ENCODE results near the gene RUFY3. TPM values are rescaled to one million over a fixed set of nuclear protein-coding genes. Genes with fewer than 3 reads are reported as not detected.
A peak's percentile ranks its signal among the peaks of the same experiment; 100 is the strongest.

The RUFY3 gene
- total and polyA plus RNA-seq, 12 donors, result 41.8 to 141 (median 85.4) TPM

DNA sequence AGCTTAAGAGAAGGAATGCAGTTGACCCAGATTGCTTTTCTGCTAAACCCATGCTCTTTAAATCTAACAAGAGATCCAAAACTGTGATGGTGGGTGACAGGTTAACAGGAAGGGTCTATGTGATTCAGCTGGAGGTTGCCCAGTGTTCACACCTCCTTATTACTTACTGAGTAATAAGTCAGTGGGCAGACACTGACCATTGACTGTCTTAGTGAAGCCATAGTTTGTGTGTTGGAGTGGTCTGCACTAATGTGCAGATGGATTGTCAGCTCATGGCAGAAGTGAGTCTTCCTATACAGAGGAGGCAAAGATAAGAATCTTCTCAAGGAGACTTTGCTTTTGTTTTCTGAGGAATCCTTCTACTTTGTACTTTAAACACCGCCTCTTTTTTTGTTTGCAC is 15.2 kb upstream of the RUFY3 start:
- WGBS, 4 donors, result 49 to 74% (median 64%) methylated on average over 1 of the region's 1 CpG
- DNase-seq, result no peak
- intact Hi-C loops (cut with DNase I), result loop anchor here in 1 of 2 donors (10.0 kb wide), 1 partner anchor 118 kb away; no protein-coding TSS in a partner anchor
- Histone ChIP-seq H3K36me3 (replicated peaks in 1 of 2) (no peaks in the 10 kb centered on the region), H3K27me3 (no peaks in the 10 kb centered on the region), H3K27ac (peak overlapping the region; percentile 26 to 98 (median 97)), H3K4me3 (peak overlapping the region in 2 of 4 donors; percentile 47 to 95), H3K9me3 (replicated peaks in 1 of 3) (no peaks in the 10 kb centered on the region), H3K4me1 (replicated peaks in 1 of 2) (peaks cover 17 to 38% of the 10 kb centered on the region in 2 donors)
- TF ChIP-seq POLR2A (IDR thresholded peaks at IDR 0.05), result no peak
- TF ChIP-seq, protein P1, sequence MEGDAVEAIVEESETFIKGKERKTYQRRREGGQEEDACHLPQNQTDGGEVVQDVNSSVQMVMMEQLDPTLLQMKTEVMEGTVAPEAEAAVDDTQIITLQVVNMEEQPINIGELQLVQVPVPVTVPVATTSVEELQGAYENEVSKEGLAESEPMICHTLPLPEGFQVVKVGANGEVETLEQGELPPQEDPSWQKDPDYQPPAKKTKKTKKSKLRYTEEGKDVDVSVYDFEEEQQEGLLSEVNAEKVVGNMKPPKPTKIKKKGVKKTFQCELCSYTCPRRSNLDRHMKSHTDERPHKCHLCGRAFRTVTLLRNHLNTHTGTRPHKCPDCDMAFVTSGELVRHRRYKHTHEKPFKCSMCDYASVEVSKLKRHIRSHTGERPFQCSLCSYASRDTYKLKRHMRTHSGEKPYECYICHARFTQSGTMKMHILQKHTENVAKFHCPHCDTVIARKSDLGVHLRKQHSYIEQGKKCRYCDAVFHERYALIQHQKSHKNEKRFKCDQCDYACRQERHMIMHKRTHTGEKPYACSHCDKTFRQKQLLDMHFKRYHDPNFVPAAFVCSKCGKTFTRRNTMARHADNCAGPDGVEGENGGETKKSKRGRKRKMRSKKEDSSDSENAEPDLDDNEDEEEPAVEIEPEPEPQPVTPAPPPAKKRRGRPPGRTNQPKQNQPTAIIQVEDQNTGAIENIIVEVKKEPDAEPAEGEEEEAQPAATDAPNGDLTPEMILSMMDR (IDR thresholded peaks at IDR 0.05), result no peak

DNA sequence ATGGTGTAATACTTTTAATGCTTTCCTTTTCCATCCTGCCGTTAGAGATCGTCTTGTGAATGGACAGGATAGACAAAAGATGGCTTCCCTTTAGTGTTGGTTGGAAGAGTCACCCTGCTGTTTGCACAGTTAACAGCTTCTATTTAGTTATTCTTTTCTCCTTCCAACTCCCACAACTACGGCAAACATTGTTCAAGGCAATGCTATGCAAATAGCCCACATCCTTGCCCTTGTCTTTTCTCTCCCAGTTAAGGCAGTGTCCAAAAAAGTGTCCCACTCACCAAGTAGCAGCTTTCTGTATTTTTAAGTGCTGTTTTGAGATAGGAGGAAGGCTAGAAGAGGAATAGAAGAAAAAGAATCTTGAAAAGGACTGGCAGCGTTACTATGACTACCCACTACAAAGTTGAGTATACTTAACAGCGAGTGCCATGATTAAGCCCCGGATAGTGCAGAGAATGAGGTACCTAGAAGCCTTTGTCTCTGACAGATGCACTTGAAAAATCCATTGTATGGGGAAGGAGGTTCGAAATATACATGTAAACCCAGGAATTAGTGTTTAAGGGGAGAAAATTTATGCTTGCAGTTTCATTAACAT is 12.1 kb upstream of the RUFY3 start:
- TF ChIP-seq, protein P1 (IDR thresholded peaks at IDR 0.05), result no peak
- TF ChIP-seq POLR2A (IDR thresholded peaks at IDR 0.05), result no peak
- H3K9me3 ChIP-seq (replicated peaks in 1 of 3), result no peaks in the 10 kb centered on the region
- H3K4me1 ChIP-seq (replicated peaks in 1 of 2), result peaks cover 38 to 63% of the 10 kb centered on the region in 2 donors
- H3K4me3 ChIP-seq, result no peak overlapping the region
- intact Hi-C loops (cut with DNase I), result loop anchor here (10.0 kb wide), 2 partner anchors 55 to 115 kb away; no protein-coding TSS in a partner anchor
- DNase-seq, result no peak
- H3K27me3 ChIP-seq, result no peaks in the 10 kb centered on the region
- H3K36me3 ChIP-seq (replicated peaks in 1 of 2), result no peaks in the 10 kb centered on the region
- 57 to 63% (median 61%) methylated on average over 7 of the region's 7 CpGs for WGBS, 4 donors
- no peak overlapping the region for H3K27ac ChIP-seq

DNA sequence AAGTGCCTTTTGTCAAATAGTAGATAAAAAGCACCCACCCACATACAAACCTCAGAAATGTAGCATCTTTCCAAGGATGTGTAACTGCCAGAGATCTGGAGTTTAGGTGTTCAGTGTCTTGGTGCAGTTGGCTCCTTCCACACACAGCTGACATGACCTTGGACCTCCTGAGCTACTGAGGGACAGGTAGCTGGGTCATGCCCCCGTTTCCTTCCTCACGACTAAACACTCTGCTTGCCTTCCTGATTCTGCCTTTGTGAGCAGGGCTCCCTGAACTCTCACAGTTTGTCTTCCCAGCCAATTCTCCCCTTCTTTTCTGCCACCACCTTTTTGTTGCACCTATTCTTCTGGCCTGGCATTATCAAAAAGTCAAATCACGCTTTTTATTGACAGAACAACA is 10.2 kb upstream of the RUFY3 start:
- intact Hi-C loops (cut with DNase I), result loop anchor here in 1 of 2 donors (10.0 kb wide), 1 partner anchor 53 kb away; no protein-coding TSS in a partner anchor
- 31 to 40% (median 34%) methylated on average over 3 of the region's 3 CpGs for WGBS, 4 donors
- peak overlapping the region in 4 of 5 donors; percentile 30 to 75 (median 36) for H3K27ac ChIP-seq
- no peak overlapping the region for H3K4me3 ChIP-seq
- H3K36me3 ChIP-seq (replicated peaks in 1 of 2), result no peaks in the 10 kb centered on the region
- DNase-seq, result no peak
- no peaks in the 10 kb centered on the region for H3K9me3 ChIP-seq (replicated peaks in 1 of 3)
- peaks cover 35 to 58% of the 10 kb centered on the region in 2 donors for H3K4me1 ChIP-seq (replicated peaks in 1 of 2)
- TF ChIP-seq, protein P1 (IDR thresholded peaks at IDR 0.05), result no peak
- TF ChIP-seq POLR2A (IDR thresholded peaks at IDR 0.05), result no peak
- no peaks in the 10 kb centered on the region for H3K27me3 ChIP-seq

DNA sequence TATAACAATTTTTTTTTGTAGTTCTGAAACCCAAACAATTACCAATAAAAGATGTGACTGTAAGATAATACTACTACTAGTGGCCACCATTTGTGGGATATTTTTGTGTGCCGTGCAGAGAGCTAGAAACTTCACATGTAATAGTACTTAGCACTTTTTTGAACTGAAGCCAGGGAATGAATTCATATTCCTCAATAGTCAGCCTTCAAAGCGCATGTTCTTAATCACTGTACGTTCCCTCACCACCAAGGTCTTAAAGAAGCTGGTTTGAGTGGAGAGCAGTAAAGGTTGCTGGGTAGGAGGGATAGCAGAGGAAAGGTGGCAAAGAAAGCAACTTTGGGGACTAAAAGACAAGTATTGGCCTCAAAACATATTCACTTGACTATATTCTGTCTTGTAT is 9.6 kb upstream of the RUFY3 start:
- no peaks in the 10 kb centered on the region for H3K36me3 ChIP-seq (replicated peaks in 1 of 2)
- TF ChIP-seq POLR2A (IDR thresholded peaks at IDR 0.05), result no peak
- H3K9me3 ChIP-seq (replicated peaks in 1 of 3), result no peaks in the 10 kb centered on the region
- H3K27ac ChIP-seq, result peak overlapping the region in 1 of 5 donors; percentile 35
- WGBS, 4 donors, result 26 to 38% (median 30%) methylated on average over 3 of the region's 3 CpGs
- no peak for DNase-seq
- no peak overlapping the region for H3K4me3 ChIP-seq
- H3K27me3 ChIP-seq, result no peaks in the 10 kb centered on the region
- peaks cover 29 to 52% of the 10 kb centered on the region in 2 donors for H3K4me1 ChIP-seq (replicated peaks in 1 of 2)
- intact Hi-C loops (cut with DNase I), result loop anchor here in 1 of 2 donors (10.0 kb wide), 1 partner anchor 53 kb away; no protein-coding TSS in a partner anchor

Data from adrenal gland (tissue), 12 donors.